K562 (cell line): ENCODE results near the gene UBE2G2. TPM values are rescaled to one million over a fixed set of nuclear protein-coding genes. Genes with fewer than 3 reads are reported as not detected.

Experiments
- ARNT ChIP-seq, 2 experiments: fragments of 450-650 bp; IDR thresholded peaks; 2 replicates each; pipeline ENCODE4 v1.6.1; 2016; ENCODE audit warnings: mild to moderate bottlenecking in 1 of 2
- ATF7 ChIP-seq: fragments of 450-650 bp; IDR thresholded peaks from 2 replicates; pipeline ENCODE4 v1.7.1; 2014; ENCODE audit warnings: mild to moderate bottlenecking, moderate library complexity
- CBX1 ChIP-seq: sonication (generic); IDR thresholded peaks from 2 replicates; pipeline ENCODE4 v1.6.1; 2016; ENCODE audit warnings: antibody characterized with exemption, low read depth, mild to moderate bottlenecking
- CLOCK ChIP-seq: fragments of 250-450 bp; sonication (Bioruptor Pico); IDR thresholded peaks from 2 replicates; pipeline ENCODE4 v1.4.0; 2020; ENCODE audit warnings: mild to moderate bottlenecking, moderate library complexity, borderline replicate concordance
- DPF2 ChIP-seq: fragments of 450-650 bp; IDR thresholded peaks from 2 replicates; pipeline ENCODE4 v1.6.1; 2016
- EHMT2 ChIP-seq: fragments of 450-650 bp; IDR thresholded peaks from 2 replicates; pipeline ENCODE4 v1.6.1; 2018; ENCODE audit warnings: antibody characterized with exemption
- EP300 ChIP-seq: IDR thresholded peaks from 2 replicates; pipeline ENCODE4 v1.6.1; 2012; ENCODE audit warnings: low read length, improper control_type of control experiment
- HDAC1 ChIP-seq, 2 experiments: fragments of 450-650 bp; IDR thresholded peaks; 2 replicates each; pipeline ENCODE4 v1.6.1; 2016 to 2017; ENCODE audit warnings: inconsistent platforms in 1 of 2, mild to moderate bottlenecking in 1 of 2, moderate library complexity in 1 of 2
- MLLT1 ChIP-seq, 2 experiments: fragments of 450-650 bp; IDR thresholded peaks; 2 replicates each; pipeline ENCODE4 v1.6.1; 2016
- NBN ChIP-seq: fragments of 450-650 bp; IDR thresholded peaks from 2 replicates; pipeline ENCODE4 v1.6.1; 2016; ENCODE audit warnings: low read depth, mild to moderate bottlenecking
- RHOXF2B ChIP-seq: fragments of 250-450 bp; sonication (Bioruptor Pico); conservative IDR thresholded peaks from 2 replicates; pipeline ENCODE4 v1.5.1; 2021
- TEAD4 ChIP-seq, 2 experiments: sonication (generic) in 1 of 2; formaldehyde crosslinking in 1 of 2; IDR thresholded peaks; 2 replicates each; pipeline versions ENCODE4 v1.6.1 to v1.8.0; 2012 to 2022; ENCODE audit warnings: borderline replicate concordance in 1 of 2, inconsistent platforms in 1 of 2, low read length in 1 of 2, mild to moderate bottlenecking in 1 of 2, missing genetic modification reagents in 1 of 2
- TRIM24 ChIP-seq, 2 experiments: fragments of 450-650 bp; IDR thresholded peaks; 2 replicates each; pipeline ENCODE4 v1.6.1; 2016
- TSC22D4 ChIP-seq: fragments of 450-650 bp; IDR thresholded peaks from 2 replicates; pipeline ENCODE4 v1.6.1; 2016; ENCODE audit warnings: missing genetic modification characterization, missing biosample characterization, control low read depth
- ZNF121 ChIP-seq: sonication (generic); formaldehyde crosslinking; conservative IDR thresholded peaks from 2 replicates; pipeline ENCODE4 v1.8.0; 2022; ENCODE audit warnings: missing genetic modification reagents
- ZNF124 ChIP-seq: sonication (generic); formaldehyde crosslinking; IDR thresholded peaks from 2 replicates; pipeline ENCODE4 v1.8.1; 2022; ENCODE audit warnings: missing genetic modification reagents
- ZNF717 ChIP-seq: fragments of 250-450 bp; sonication (Bioruptor Pico); IDR thresholded peaks from 2 replicates; pipeline ENCODE4 v1.5.0; 2021
- ZNF785 ChIP-seq: fragments of 250-450 bp; sonication (Bioruptor Pico); IDR thresholded peaks from 2 replicates; pipeline ENCODE4 v1.4.0; 2020; ENCODE audit warnings: mild to moderate bottlenecking
- polyA plus RNA-seq, 8 experiments: library from polyadenylated mRNA; depleted of rRNA in 4 of 8; stranded (reverse) in 5 of 8; unstranded in 3 of 8; fragments of >200 nt; fragmentation: Nextera tagmentation in 2 of 8; fragmentation: Illumina TruSeq in 1 of 8; extraction: Ambion mirVana in 2 of 8; extraction: Trizol in 1 of 8; gene quantifications; 2 replicates each; pipeline versions ENCODE4 v1.2.1 to v1.2.3, GENCODE V29; 2011 to 2014; ENCODE audit warnings: inconsistent platforms in 1 of 8, missing spikeins in 1 of 8
- total RNA-seq, 7 experiments: library from RNA; depleted of rRNA in 6 of 7; stranded (reverse); fragments of >200 nt in 6 of 7; fragmentation: Illumina TruSeq in 2 of 7; extraction: Trizol in 2 of 7; gene quantifications; 2 replicates each; pipeline versions ENCODE4 v1.2.1 to v1.2.3, GENCODE V29; 2011 to 2021; ENCODE audit warnings: low replicate concordance in 1 of 7
- TF ChIP-seq, protein P1 (sequence below): fragments of 450-650 bp; IDR thresholded peaks from 2 replicates; pipeline ENCODE4 v1.7.1; 2018; ENCODE audit warnings: mild to moderate bottlenecking, low read depth; ENCODE audit not compliant: partially characterized antibody
- TF ChIP-seq, protein P2 (sequence below): fragments of 250-450 bp; sonication (Bioruptor Pico); IDR thresholded peaks from 2 replicates; pipeline ENCODE4 v1.5.1; 2021; ENCODE audit warnings: mild to moderate bottlenecking

Gene UBE2G2
- total and polyA plus RNA-seq, 9 of the 15 experiments (the other 6 are each of a cell fraction or from before 2014, with no cell fraction given): 47.5 to 225 (median 140) TPM

DNA sequence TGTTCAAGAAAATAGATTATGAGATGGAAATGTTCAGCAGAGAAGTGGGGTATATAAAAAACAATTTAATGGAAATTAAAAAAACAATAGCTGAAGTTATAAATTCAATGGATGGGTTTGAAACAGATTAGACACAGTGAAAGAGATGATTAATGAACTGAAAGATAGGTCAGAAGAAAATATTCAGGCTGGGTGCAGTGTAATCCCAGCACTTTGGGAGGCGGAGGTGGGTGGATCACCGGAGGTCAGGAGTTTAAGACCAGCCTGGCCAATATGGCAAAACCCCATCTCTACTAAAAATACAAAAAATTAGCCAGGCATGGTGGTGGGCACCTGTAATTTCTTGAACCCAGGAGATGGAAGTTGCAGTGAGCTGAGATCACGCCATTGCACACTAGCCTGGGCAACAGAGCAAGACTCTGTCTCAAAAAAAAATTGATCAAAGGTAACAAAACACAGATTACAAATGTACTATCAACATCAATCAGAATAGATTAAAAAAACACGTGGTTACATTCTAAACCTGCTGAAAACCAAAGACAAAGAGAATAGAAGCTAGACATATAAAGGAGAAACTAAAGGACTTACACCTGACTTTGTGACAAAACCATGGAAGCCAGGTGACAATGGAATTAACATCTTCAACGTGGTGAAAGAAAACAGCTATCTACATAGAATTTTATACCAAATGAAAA lies 21.0 kb upstream of the UBE2G2 start (continued):
- TF ChIP-seq, protein P1, sequence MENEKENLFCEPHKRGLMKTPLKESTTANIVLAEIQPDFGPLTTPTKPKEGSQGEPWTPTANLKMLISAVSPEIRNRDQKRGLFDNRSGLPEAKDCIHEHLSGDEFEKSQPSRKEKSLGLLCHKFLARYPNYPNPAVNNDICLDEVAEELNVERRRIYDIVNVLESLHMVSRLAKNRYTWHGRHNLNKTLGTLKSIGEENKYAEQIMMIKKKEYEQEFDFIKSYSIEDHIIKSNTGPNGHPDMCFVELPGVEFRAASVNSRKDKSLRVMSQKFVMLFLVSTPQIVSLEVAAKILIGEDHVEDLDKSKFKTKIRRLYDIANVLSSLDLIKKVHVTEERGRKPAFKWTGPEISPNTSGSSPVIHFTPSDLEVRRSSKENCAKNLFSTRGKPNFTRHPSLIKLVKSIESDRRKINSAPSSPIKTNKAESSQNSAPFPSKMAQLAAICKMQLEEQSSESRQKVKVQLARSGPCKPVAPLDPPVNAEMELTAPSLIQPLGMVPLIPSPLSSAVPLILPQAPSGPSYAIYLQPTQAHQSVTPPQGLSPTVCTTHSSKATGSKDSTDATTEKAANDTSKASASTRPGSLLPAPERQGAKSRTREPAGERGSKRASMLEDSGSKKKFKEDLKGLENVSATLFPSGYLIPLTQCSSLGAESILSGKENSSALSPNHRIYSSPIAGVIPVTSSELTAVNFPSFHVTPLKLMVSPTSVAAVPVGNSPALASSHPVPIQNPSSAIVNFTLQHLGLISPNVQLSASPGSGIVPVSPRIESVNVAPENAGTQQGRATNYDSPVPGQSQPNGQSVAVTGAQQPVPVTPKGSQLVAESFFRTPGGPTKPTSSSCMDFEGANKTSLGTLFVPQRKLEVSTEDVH: peak; percentile 34
- TF ChIP-seq EP300: 0 out of 2 replicates have a peak, but pooled peaks have one; percentile 22
- peak; percentile 30; the same call in 1 of the 2 replicates for TF ChIP-seq ZNF121
- TF ChIP-seq ARNT (IDR thresholded peaks at IDR 0.05): peak in 1 of 2 experiments; percentile 77; a peak in 2 of 4 replicates
- TF ChIP-seq ZNF124 (CRISPR knock-in tag): no peak
- TF ChIP-seq TSC22D4 (tag): no peak
- TF ChIP-seq, protein P2, sequence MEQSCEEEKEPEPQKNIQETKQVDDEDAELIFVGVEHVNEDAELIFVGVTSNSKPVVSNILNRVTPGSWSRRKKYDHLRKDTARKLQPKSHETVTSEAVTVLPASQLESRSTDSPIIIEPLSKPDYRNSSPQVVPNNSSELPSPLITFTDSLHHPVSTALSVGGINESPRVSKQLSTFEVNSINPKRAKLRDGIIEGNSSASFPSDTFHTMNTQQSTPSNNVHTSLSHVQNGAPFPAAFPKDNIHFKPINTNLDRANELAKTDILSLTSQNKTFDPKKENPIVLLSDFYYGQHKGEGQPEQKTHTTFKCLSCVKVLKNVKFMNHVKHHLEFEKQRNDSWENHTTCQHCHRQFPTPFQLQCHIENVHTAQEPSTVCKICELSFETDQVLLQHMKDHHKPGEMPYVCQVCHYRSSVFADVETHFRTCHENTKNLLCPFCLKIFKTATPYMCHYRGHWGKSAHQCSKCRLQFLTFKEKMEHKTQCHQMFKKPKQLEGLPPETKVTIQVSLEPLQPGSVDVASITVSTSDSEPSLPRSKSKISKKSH: 0 out of 2 replicates have a peak, but pooled peaks have one; percentile 37
- TF ChIP-seq DPF2: peak; percentile 53; the same call in 1 of the 2 replicates
- peak; percentile 91 to 97 for TF ChIP-seq TRIM24 (IDR thresholded peaks at IDR 0.05)
- TF ChIP-seq TEAD4 (IDR thresholded peaks at IDR 0.05; ENCODE audit: low read length): 0 out of 2 replicates have a peak, but pooled peaks have one; percentile 15
- no peak for TF ChIP-seq TEAD4 (CRISPR knock-in tag; IDR thresholded peaks at IDR 0.05; ENCODE audit: borderline replicate concordance)
- peak; percentile 92 for TF ChIP-seq CBX1
- no peak for TF ChIP-seq ZNF717 (CRISPR knock-in tag)
- no peak for TF ChIP-seq RHOXF2B
- TF ChIP-seq CLOCK (CRISPR knock-in tag): no peak
- TF ChIP-seq MLLT1 (IDR thresholded peaks at IDR 0.05): peak in 1 of 2 experiments; percentile 82; a peak in 1 of 4 replicates
- TF ChIP-seq EHMT2: peak; percentile 65; the same call in 1 of the 2 replicates
- peak in 1 of 2 experiments; percentile 51; a peak in 1 of 4 replicates for TF ChIP-seq HDAC1 (IDR thresholded peaks at IDR 0.05)
- TF ChIP-seq NBN: peak; percentile 81
- 0 out of 2 replicates have a peak, but pooled peaks have one; percentile 49 for TF ChIP-seq ATF7
- TF ChIP-seq ZNF785 (CRISPR knock-in tag): no peak
